Articular chondrocyte of knee joint (primary cell): ENCODE results near the gene KLHL40. TPM values are rescaled to one million over a fixed set of nuclear protein-coding genes. Genes with fewer than 3 reads are reported as not detected.

ENCODE experiments used
- total RNA-seq: library from RNA; depleted of rRNA; stranded (reverse); fragments of >200 nt; gene quantifications from 2 replicates; pipeline ENCODE4 v1.2.3, GENCODE V29; 2012

Gene KLHL40
- not detected in 2 replicates for total RNA-seq

GRCh38 chr3:42685363-42685881, at the start of gene KLHL40:
Gene KLHL40 (plus strand): TSS chr3:42685537. CDS start chr3:42685619, 82 bp downstream.

GRCh38 chr3:42653560-42654330, 31.6 kb upstream of the KLHL40 start, which contains the start of gene ZBTB47:
Gene ZBTB47 (plus strand): TSS chr3:42653697. CDS start chr3:42658356, 4,659 bp downstream.

GRCh38 chr3:42702066-42702951, 17.0 kb downstream of the KLHL40 start, which contains the start of gene HHATL:
Gene HHATL (minus strand): TSS chr3:42702798. CDS start chr3:42700826, 1,972 bp downstream.

Other genes starting within 250 kb of the KLHL40 start
- not detected in 2 replicates for gene VIPR1, start 182.9 kb upstream of the KLHL40 start, total RNA-seq
- gene SEC22C, start 103.6 kb upstream of the KLHL40 start, total RNA-seq = 65.6 and 72.2 TPM in 2 replicates
- 19.6 and 22.6 TPM in 2 replicates for gene SS18L2, start 94.7 kb upstream of the KLHL40 start, total RNA-seq
- gene NKTR, start 84.9 kb upstream of the KLHL40 start, total RNA-seq = 106 and 116 TPM in 2 replicates
- gene ZBTB47, start 31.8 kb upstream of the KLHL40 start, total RNA-seq = 29.2 and 33.2 TPM in 2 replicates
- gene HHATL, start 17.3 kb downstream of the KLHL40 start, total RNA-seq = not detected in 2 replicates
- gene CCDC13, start 87.7 kb downstream of the KLHL40 start, total RNA-seq = 0.91 and 0.97 TPM in 2 replicates
- 128 and 146 TPM in 2 replicates for gene HIGD1A, start 119.0 kb downstream of the KLHL40 start, total RNA-seq
- 0.13 and 0.32 TPM in 2 replicates for gene ACKR2, start 123.9 kb downstream of the KLHL40 start, total RNA-seq
- not detected in 2 replicates for gene CYP8B1, start 190.3 kb downstream of the KLHL40 start, total RNA-seq
- gene ZNF662, start 220.6 kb downstream of the KLHL40 start, total RNA-seq = 5.2 and 8.5 TPM in 2 replicates